GM12891 (cell line): ENCODE measurements around the gene MARK4.
A peak's percentile ranks its signal among the peaks of the same experiment; 100 is the strongest.

Experiments
- DNase-seq: peaks from one replicate; pipeline ENCODE4 v3.0.0; 2011; ENCODE audit warnings: low spot score; ENCODE audit not compliant: insufficient read length
- FAIRE-seq: peaks from 2 replicates; lab custom pipeline; 2011; peaks lifted over from hg19 to GRCh38; lab: Jason Lieb, UNC
- PAX5 ChIP-seq: IDR thresholded peaks from 2 replicates; pipeline ENCODE4 v1.6.1; 2011; ENCODE audit warnings: low read length, moderate library complexity, mild to moderate bottlenecking; ENCODE audit not compliant: insufficient read depth, severe bottlenecking
- POLR2A ChIP-seq: IDR thresholded peaks from 2 replicates; pipeline ENCODE4 v1.6.1; 2011; ENCODE audit warnings: low read depth, low read length, control low read depth
- POLR2AphosphoS5 ChIP-seq: IDR thresholded peaks from 2 replicates; pipeline ENCODE4 v1.6.1; 2011; ENCODE audit warnings: low read depth, low read length, control low read depth
- POU2F2 ChIP-seq: IDR thresholded peaks from 2 replicates; pipeline ENCODE4 v1.6.1; 2011; ENCODE audit warnings: low read depth, mild to moderate bottlenecking, control low read depth, low read length, moderate library complexity
- SPI1 ChIP-seq: IDR thresholded peaks from 2 replicates; pipeline ENCODE4 v1.6.1; 2011; ENCODE audit warnings: low read depth, low read length, control low read depth
- TAF1 ChIP-seq: IDR thresholded peaks from 2 replicates; pipeline ENCODE4 v1.6.1; 2011; ENCODE audit warnings: low read depth, low read length, control low read depth

MARK4 gene

GRCh38 chr19:45339629-45340028, 88.6 kb downstream of the MARK4 start:
- no peak for DNase-seq
- FAIRE-seq = no peak
- TF ChIP-seq POU2F2 = no peak
- TF ChIP-seq PAX5 = no peak
- TF ChIP-seq POLR2A = no peak
- no peak for TF ChIP-seq TAF1
- TF ChIP-seq POLR2AphosphoS5 = no peak
- no peak for TF ChIP-seq SPI1

DNA sequence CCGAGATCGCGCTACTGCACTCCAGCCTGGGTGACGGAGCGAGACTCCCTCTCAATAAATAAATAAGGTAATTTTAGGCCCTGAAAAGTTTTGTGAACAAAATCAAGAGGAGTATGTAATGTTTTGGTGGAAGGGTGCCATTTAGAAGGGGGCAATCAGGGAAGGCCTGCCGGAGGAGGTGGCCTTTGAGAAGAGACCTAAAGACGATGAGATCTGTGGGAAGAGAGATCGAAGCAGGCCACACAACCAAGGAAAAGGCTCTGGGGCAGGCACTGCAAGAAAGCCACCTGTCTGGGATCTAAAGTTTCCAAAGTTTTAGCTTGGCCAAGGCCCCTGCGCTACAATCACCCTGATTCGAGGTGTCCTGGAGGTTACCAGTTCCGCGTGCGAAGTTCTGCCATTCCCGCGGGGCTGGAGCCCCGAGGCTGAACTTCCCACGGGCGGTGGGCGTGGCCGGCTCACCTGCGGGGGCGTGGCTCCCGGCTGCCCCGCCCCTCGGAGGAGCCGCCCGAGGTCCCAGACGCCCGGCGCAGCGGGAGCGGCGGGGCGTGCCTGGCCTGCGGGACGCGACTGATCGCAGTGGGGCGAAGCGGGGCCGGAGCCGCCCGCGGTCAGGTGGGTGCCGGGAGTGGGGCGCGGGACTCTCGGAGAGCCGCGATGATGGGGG, 89.3 kb downstream of the MARK4 start, which contains the start of gene KLC3:
TSS of gene KLC3 (plus strand) at position 519 of the 667 bp plus-strand sequence. CDS start 4,792 bp downstream, outside the sequence.
- DNase-seq = peak; percentile 62
- peak; percentile 45 for FAIRE-seq
- no peak for TF ChIP-seq POLR2AphosphoS5
- no peak for TF ChIP-seq TAF1
- TF ChIP-seq PAX5 = no peak

DNA sequence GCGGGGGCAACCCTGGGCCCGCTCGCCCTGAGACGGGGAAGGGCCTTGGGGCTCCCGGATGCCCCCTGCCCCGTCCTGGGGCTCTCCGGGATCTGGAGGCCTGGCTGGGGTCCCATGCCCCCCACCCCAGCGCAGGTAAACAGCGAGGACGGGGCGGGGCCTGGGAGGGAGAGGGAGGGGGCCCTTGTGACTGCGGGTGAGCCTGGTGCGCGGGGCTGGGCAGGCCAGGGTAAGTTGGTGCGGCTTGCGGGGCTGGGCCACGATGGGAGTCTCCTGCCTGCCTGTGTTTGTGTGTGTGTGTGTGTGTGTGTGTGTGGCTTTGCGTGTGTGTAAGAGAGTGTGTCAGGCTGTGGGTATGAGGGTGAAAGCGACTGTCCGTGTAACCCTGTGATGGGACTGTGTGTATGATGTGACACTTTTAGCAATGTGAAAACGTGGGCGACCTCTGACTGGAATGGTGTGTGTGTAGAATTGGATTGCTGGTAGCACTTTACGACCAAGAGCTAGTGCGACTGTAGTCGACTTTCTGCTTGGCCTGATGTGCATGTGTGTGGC, 89.9 kb downstream of the MARK4 start:
- TF ChIP-seq POLR2AphosphoS5 = no peak
- TF ChIP-seq POU2F2 = no peak
- TF ChIP-seq POLR2A = no peak
- TF ChIP-seq TAF1 = no peak
- no peak for TF ChIP-seq PAX5
- TF ChIP-seq SPI1 = no peak
- DNase-seq (no peak), FAIRE-seq (peak; percentile 74)

DNA sequence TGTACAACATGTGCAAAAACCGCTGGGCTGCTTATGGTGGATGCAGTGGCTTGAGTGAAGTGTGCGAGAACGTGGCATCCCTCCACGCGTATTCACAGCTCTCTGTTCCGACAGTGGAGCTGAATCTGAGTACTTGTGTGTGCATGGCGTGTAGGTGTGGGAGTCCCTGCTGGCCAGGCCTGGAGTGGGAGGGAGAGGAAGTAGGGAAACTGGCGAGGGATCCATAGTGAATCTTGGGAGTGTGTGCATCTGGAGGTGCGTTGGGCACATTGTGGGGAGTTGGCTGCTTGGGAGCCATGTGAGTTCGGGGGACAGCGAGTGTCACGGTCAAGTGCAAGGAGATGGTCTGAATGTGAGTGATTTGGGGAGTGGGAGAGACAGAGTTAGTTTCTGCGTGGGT, 91.8 kb downstream of the MARK4 start:
- no peak for DNase-seq
- FAIRE-seq = no peak
- TF ChIP-seq PAX5 (no peak), SPI1 (no peak), POLR2A (no peak), TAF1 (no peak)

- TF ChIP-seq POLR2AphosphoS5 (no peak), POU2F2 (no peak), SPI1 (no peak), PAX5 (no peak), TAF1 (no peak), POLR2A (no peak)
- DNase-seq (no peak), FAIRE-seq (no peak)
Observed at GRCh38 chr19:45344621-45345505, 93.8 kb downstream of the MARK4 start.

DNA sequence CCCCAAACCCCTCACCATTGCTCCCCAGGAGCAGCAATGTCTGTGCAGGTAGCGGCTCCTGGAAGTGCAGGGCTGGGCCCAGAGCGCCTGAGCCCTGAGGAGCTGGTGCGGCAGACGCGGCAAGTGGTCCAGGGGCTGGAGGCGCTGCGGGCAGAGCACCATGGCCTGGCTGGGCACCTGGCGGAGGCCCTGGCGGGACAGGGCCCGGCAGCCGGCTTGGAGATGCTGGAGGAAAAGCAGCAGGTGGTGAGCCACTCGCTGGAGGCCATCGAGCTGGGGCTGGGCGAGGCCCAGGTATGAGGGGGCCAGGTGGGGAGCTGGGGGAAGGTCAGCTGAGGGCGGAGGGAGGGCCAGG, 94.4 kb downstream of the MARK4 start:
- no peak for TF ChIP-seq PAX5
- FAIRE-seq (no peak), DNase-seq (no peak)

DNA sequence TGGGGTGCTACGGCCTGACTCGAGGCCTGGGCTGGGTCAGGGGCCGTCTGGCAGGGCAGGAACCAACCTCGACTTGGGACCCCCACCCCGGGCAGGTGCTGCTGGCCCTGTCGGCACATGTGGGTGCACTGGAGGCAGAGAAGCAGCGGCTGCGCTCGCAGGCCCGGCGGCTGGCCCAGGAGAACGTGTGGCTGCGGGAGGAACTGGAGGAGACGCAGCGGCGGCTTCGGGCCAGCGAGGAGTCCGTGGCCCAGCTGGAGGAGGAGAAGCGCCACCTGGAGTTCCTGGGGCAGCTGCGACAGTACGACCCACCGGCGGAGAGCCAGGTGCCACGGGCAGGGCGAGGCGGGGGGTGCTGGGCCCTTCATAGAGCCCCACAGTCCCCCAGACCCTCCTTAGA, 95.4 kb downstream of the MARK4 start:
- no peak for FAIRE-seq
- no peak for DNase-seq

GRCh38 chr19:45347570-45348366, 96.7 kb downstream of the MARK4 start:
- TF ChIP-seq POU2F2 = no peak
- TF ChIP-seq PAX5 = no peak
- no peak for TF ChIP-seq POLR2A
- no peak for TF ChIP-seq SPI1
- TF ChIP-seq POLR2AphosphoS5 = no peak
- no peak for TF ChIP-seq TAF1
- FAIRE-seq = no peak

More for the DNA sequence above, 95.4 kb downstream of the MARK4 start:
- no peak for TF ChIP-seq POU2F2
- no peak for TF ChIP-seq PAX5
- TF ChIP-seq POLR2AphosphoS5 = no peak

DNA sequence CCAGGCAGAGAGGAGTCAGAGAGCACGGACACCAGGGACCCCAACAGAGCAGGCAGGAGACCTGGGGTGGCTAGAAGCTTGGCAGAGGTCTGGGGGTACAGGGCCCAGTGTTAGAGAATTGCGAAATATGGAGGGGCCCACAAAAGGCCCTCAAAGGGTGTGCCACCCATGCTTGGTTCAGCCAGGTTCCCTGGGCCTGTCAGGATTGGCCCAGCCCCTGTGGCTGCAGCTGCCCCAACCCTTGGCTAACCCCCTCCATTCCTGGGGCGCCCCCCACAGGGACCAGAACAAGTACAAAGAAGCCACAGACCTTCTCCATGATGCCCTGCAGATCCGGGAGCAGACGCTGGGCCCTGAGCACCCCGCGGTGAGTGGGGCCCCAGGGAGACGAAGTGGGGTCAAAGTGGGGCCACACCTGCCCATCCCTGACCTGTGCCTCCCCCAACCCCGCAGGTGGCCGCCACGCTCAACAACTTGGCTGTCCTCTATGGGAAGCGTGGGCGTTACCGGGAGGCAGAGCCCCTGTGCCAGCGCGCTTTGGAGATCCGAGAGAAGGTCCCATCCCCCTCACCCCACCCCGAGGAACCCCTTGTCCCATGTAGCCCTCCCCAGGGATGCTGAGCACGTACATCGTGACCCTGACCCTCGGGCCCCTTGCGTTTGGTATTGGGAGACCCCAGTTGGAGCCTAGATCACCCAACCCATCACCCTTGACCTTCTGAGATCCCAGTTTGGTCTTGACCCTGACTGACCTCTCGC, 97.5 kb downstream of the MARK4 start:
- no peak for FAIRE-seq
- TF ChIP-seq POLR2A = no peak
- TF ChIP-seq SPI1 = no peak
- DNase-seq = no peak

More at GRCh38 chr19:45347570-45348366, 96.7 kb downstream of the MARK4 start:
- DNase-seq = no peak
